ENCODE measurements around the gene ANKRD42. TPM values are rescaled to one million over a fixed set of nuclear protein-coding genes. Genes with fewer than 3 reads are reported as not detected.

Gene ANKRD42
- total and polyA plus RNA-seq, 2 donors (not counting 3 experiments of a cell fraction or from before 2014, with no cell fraction given): 3.3 to 6.6 TPM

GRCh38 chr11:83175815-83176214, 17.7 kb upstream of the ANKRD42 start:
- H3K79me2 ChIP-seq (ENCODE audit: control insufficient read depth, insufficient read depth, low read length): peaks cover 66% of the 10 kb centered on the region
- FAIRE-seq (no peak), DNase-seq (ENCODE audit: low read depth, low spot score) (peak; percentile 32)
- no peak overlapping the region for H3K4me2 ChIP-seq (ENCODE audit: insufficient read depth, low read length)
- intact Hi-C loops (cut with micrococcal nuclease): no loop called here
- H3K9me3 ChIP-seq (replicated peaks; ENCODE audit: control insufficient read depth, insufficient read depth, low read length): no peaks in the 10 kb centered on the region
- no peak overlapping the region for H3K9ac ChIP-seq (replicated peaks; ENCODE audit: extremely low read depth, insufficient read depth, low read length)
- peaks cover 15% of the 10 kb centered on the region for H4K20me1 ChIP-seq (replicated peaks; ENCODE audit: control insufficient read depth, extremely low read depth, insufficient read depth, low read length)
- dilution Hi-C loops (cut with MboI; ENCODE audit: extremely low pct_ligation_motif_present, low sequenced_read_pairs): no loop called here
- no peak overlapping the region for H3K27ac ChIP-seq (ENCODE audit: insufficient read depth, low read depth, low read length)
- ChIA-PET POLR2A (no interaction called here), CTCF (no interaction called here)
- peaks cover 8 to 26% of the 10 kb centered on the region in 2 experiments for H3K36me3 ChIP-seq (ENCODE audit: control insufficient read depth in 2 of 2, extremely low read depth in 1 of 2, insufficient read depth in 2 of 2, low read length in 2 of 2)
- BruUV-seq (replicated peaks): no TSS peak
- no peaks in the 10 kb centered on the region for H3K9me1 ChIP-seq (replicated peaks; ENCODE audit: control insufficient read depth, extremely low read depth, insufficient read depth, low read length)
- H3K27me3 ChIP-seq (ENCODE audit: control insufficient read depth in 2 of 2, insufficient read depth in 2 of 2, low read length in 2 of 2): no peaks in the 10 kb centered on the region
- no peak overlapping the region for H2AFZ ChIP-seq (ENCODE audit: low read depth, low read length)
- no peak overlapping the region for H3K4me3 ChIP-seq (replicated peaks in 1 of 3; ENCODE audit: insufficient read depth in 1 of 3, low read depth in 1 of 3, low read length in 3 of 3)
- H3K4me1 ChIP-seq (ENCODE audit: control insufficient read depth, extremely low read depth, insufficient read depth, low read length): peaks cover 7% of the 10 kb centered on the region
- TF ChIP-seq CTCF (IDR thresholded peaks at IDR 0.05; ENCODE audit: extremely low read depth in 1 of 2, insufficient read depth in 1 of 2, low read depth in 1 of 2, low read length in 2 of 2) (no peak), EZH2 (IDR thresholded peaks at IDR 0.05; ENCODE audit: borderline replicate concordance, low read depth, low read length, severe bottlenecking) (no peak), GATA2 (IDR thresholded peaks at IDR 0.05; ENCODE audit: insufficient read depth, insufficient read length, low read depth, low read length) (no peak), MYC (IDR thresholded peaks at IDR 0.05; ENCODE audit: low read depth, low read length) (no peak), JUN (IDR thresholded peaks at IDR 0.05; ENCODE audit: borderline replicate concordance, insufficient read depth, insufficient read length, low read depth) (no peak), MAX (IDR thresholded peaks at IDR 0.05; ENCODE audit: insufficient read depth, insufficient read length) (no peak), POLR2AphosphoS5 (IDR thresholded peaks at IDR 0.05; ENCODE audit: insufficient read depth, low read depth, low read length) (no peak), FOS (IDR thresholded peaks at IDR 0.05; ENCODE audit: borderline replicate concordance, insufficient read depth, low read length) (no peak), POLR2A (IDR thresholded peaks at IDR 0.05; ENCODE audit: low read depth, low read length) (no peak)
